HG02943 (cell line): ENCODE data around the gene GRID2.

Experiments used
- ATAC-seq: cut with Tn5 transposase; IDR thresholded peaks from one replicate; pipeline ENCODE4 v1.9.1; 2021; ENCODE audit warnings: mild to moderate bottlenecking, low read depth, moderate library complexity; ENCODE audit not compliant: unreplicated experiment

GRID2 gene

GRCh38 chr4:93761286-93761685 lies 1457.5 kb downstream of the GRID2 start:
- ATAC-seq: no peak

DNA sequence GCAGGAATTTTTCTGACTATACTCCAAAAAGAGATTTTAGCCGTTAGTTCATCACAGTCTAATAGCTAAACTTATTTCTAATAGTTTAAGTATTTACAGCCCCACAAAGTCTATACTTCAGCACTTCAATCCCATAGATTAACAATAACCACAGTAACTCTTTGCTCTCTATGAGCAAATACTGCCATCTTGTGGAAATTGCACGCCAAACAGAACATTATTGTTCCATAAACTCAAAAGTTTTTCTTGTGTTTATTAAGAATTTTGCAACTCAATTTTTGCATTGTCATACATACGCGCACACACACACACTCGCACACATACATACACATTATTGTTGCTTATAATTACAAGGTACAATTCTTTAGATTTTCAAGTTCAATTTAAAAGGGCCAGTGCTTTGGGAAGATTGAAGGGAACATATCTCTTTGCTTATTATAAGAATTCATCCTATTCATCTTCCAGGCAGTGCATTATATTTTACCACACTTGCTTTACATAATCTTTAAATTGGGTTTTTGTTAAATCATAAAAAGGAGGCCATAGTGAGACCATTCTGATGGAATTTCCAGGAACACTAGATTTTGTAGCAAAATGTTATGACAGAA lies 1461.0 kb downstream of the GRID2 start:
- peak; percentile 81 for ATAC-seq

GRCh38 chr4:93767917-93768316 lies 1464.2 kb downstream of the GRID2 start:
- no peak for ATAC-seq

DNA sequence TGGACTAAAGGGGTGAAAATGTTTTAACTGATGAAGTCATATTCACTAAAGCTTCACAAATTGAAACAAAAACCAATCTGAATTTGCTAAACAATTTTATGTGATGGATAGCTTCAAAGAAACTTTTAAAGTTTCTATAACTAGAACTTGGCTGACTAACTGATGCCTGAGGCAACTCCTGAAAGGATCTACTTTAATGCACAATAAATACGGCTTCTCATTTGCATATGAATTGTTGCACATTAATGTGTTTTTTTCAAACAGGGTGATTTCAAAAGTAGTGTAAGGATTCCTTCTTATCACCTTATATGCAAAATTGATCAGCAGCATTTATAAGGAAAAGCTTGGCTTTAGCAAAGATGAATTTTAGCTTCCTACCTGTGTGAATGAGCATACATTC lies 1466.4 kb downstream of the GRID2 start:
- ATAC-seq: no peak

DNA sequence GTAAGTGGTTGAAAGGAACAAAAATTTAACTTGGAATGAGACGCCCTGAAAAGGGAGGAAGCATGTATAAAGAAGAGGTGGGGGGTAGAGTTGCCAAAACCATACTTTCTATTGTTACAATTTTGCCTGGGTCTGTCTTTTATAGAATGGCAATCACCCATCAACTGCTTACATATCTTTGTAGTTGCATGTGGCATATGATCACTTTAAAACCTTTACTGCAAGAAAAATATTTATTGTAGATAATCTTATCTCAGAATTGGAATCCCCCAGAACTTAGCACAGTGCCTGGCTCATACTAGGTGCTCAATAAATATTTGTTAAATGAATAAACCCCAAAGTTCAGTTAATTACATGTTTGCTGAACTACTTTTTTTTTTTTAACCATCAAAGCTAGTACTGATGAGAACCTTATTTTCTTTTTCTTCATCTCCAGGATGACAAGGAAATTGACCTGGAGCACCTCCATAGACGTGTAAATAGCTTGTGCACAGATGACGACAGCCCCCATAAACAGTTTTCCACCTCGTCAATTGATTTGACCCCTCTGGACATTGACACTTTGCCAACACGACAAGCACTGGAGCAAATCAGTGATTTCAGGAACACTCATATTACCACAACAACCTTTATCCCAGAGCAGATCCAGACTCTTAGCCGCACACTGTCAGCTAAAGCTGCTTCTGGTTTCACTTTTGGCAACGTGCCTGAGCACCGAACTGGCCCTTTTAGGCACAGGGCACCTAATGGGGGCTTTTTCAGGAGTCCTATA lies 1468.1 kb downstream of the GRID2 start:
- no peak for ATAC-seq

GRCh38 chr4:93772858-93773257 lies 1469.1 kb downstream of the GRID2 start:
- ATAC-seq: no peak

DNA sequence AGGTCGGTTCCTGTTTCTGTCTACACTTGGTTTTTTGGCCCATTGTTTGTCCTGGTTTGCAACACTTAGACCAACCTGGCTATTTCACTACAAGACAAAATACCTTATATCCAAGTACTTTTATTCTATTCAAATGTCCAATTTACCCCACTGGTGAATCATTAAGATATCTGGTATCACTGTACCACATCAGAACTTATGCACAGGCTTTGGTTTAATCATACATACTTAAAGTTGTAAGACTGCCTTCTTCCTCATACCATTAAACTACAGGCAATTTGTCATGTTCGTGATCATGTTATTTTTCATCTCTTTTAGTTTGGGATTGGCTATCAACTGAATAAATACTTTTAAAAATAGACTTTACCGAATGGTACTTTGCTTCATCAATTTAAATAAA lies 1471.8 kb downstream of the GRID2 start:
- no peak for ATAC-seq

- no peak for ATAC-seq
These were observed 1472.8 kb downstream of the GRID2 start for GRCh38 chr4:93776386-93777080.

GRCh38 chr4:93777081-93777460 lies 1473.3 kb downstream of the GRID2 start:
- ATAC-seq: no peak

DNA sequence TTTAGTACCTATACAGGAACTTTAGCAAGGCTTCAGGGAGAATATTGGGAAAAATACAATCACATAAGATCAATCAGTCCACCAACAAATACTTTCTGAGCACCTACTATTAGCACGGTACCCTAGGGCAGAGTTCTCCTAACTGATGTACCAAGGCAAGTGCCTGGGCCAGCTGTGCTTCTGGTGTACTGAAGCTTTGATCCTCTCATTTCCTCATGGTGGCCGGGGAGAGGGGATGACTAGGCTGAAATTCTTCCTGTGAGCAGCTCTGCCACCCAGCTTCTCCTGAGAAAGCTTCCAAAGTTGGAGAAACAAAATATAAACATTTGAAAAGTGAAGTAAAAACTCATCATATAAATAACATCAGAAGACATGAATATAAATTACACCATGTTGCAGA lies 1475.5 kb downstream of the GRID2 start:
- no peak for ATAC-seq

DNA sequence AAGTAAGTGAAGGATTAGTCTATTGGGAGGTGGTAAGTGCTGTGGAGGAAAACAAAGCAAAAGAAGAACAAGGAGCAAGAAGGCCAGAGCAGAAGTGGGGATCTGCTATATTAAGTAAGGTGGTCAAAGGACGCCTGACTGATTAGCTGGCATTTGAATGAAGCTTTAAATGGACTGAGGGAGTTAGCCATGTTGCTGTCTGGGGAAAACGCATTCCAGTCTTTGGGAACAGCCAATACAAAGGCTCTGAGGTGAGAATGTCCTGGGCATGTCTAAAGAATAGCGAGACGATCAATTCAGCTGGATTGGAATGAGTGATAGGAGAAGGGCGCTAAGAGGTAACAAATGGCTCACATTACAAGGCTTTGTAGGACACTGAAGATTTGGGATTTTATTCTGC lies 1476.3 kb downstream of the GRID2 start:
- no peak for ATAC-seq

GRCh38 chr4:93781198-93781597 lies 1477.4 kb downstream of the GRID2 start:
- no peak for ATAC-seq

DNA sequence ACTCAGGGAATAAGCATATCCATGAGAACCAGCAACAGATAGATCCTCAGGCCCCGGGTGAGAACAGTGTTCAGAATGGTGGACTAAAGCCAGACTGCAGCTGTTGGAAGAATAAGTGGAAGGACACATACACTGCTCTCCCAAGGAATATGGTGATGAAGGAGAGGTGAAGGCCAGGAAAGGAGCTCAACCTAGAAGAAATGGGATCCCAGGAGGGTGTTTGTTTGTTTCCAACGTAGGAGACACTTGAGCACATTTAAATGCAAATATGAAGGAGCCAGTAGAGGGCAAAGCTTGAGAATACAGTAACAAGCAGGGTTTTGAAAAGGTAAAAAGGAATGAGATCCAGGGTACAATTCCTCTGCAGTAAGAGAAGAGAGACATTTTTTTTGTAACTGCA lies 1482.4 kb downstream of the GRID2 start:
- no peak for ATAC-seq

- ATAC-seq: peak; percentile 52
These were observed 1484.9 kb downstream of the GRID2 start for GRCh38 chr4:93788712-93789111.

GRCh38 chr4:93791570-93792195 lies 1487.9 kb downstream of the GRID2 start:
- ATAC-seq: peak; percentile 71

DNA sequence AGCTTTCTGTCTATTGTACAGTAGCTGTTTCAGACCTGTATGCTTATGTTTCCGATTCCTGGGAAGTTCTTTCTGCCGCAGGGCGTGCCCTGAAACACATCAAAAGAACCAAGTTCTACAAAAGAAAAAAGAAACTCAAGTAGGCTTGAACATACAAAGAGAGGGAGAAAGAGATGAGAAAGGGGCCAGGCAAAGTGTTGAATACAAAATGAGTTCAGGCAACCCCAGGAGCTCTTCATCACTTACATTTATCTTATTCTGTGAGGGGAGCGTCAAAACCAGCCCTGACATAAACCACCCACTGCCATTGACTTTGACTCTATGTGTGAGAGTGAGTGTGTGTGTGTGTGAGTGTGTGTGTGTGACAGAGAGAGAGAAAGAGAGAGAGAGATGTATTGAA lies 1498.3 kb downstream of the GRID2 start:
- no peak for ATAC-seq

DNA sequence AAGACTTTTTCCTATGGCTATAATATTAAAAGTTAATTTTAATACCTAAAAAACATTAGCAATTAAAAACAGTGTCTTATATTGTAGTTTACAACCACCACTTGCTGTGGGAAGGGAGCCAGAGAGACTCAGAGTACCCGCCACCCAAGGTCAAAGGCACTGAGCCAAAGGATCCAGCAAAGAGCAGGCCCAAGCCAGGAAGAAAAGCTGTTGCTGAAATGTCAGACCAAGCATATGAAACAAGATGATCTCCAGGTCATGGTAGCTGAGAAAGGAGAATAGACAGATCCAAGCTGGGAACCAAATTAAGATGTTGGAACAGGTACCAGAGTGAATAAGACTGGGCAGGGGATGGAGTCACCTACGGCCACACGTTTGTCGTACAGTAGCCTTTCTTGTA lies 1506.0 kb downstream of the GRID2 start:
- no peak for ATAC-seq

GRCh38 chr4:93810340-93810992 lies 1506.7 kb downstream of the GRID2 start:
- ATAC-seq: no peak

DNA sequence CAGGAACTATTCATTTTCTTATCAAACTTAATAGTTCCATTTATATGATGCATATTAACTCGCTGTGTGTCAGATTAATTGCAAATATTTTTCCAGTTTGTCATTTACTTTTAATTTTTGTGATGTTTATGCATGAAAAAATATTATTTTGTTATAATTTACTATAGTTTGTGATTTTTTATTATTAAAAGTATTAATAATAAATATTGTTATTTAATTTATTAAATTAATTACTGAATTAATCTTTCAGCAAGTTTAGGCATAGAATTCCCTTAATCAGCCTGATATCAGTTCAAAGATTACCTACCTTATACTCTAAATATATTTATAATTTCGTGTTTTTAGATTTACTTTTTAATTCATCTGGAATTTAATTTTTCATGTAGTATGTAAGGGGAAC lies 1509.3 kb downstream of the GRID2 start:
- no peak for ATAC-seq

DNA sequence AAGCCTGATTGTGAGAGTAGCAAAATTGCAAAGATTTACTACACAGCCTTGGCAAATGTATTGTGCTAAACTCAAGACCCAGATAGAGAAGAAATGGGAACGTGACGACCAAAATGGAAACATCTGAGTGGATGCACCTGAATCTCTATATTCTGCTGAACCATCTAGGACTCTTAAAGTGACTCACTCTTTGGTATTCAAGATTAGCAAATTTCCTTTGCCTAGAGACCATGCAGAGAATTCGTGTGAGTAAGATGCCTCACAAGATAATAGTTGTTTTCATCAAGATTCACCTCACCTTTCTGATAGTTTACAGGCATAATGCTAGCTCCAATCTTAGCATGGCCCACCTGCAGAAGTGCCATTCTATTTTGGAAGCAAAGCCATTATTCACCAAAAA lies 1510.4 kb downstream of the GRID2 start:
- no peak for ATAC-seq

GRCh38 chr4:93814722-93815121 lies 1511.0 kb downstream of the GRID2 start:
- ATAC-seq: no peak
